Neuron (in vitro differentiated cells): ENCODE data around the gene GFRA4.

Experiments used
- H2AFZ ChIP-seq: one replicate; pipeline ENCODE4 v1.6.1; 2013; ENCODE audit warnings: low read depth, mild to moderate bottlenecking, inconsistent platforms, low read length, moderate library complexity
- H3K27me3 ChIP-seq: one replicate; pipeline ENCODE4 v1.6.1; 2013; ENCODE audit warnings: low read length; ENCODE audit not compliant: insufficient read depth
- H3K36me3 ChIP-seq: one replicate; pipeline ENCODE4 v1.6.1; 2013; ENCODE audit warnings: low read length; ENCODE audit not compliant: insufficient read depth
- H3K4me1 ChIP-seq: one replicate; pipeline ENCODE4 v1.6.1; 2013; ENCODE audit warnings: low read length; ENCODE audit not compliant: insufficient read depth
- H3K4me3 ChIP-seq: 2 replicates; pipeline ENCODE4 v1.5.1; 2013; ENCODE audit warnings: mild to moderate bottlenecking, low read length, moderate library complexity
- H3K9me3 ChIP-seq: one replicate; pipeline ENCODE4 v1.6.1; 2013; ENCODE audit warnings: low read length

The GFRA4 gene

DNA sequence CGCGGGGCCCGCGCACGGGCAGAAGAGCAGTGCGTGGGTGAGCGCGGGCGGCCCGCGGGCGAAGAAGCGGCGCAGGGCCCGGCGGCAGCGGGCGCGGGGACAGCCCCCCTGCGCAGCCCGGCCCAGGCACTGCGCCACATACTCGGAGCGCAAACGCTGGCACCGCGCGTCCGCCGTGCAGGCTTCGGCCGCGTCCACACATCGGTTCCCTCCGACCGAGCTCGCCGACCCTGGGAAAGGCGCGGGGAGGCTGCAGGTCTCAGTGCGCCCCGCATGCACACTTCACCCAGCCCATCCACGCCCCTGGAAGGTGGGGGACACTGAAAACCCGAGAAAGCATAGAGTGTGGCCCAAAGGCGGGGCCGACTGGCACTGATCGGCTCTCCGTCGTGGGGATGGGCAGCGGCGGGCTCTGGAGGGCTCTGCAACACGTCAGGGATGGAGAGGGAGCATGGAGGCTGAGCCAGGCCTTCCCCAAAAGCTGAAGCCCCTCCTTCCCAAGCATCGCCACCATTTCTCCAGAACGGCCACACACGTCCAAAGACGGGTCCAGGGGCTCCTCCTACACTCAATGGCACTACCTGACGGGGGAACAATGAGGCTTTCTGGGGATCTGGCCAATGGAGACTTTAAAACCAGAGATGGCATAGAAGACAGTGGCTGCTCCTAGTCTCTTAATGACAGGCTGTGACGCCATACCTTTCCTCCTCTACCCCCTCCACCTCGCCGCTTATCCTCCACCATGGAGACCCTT is 2.0 kb downstream of the GFRA4 start:
- H3K4me1 ChIP-seq: no peaks in the 10 kb centered on the region
- H3K27me3 ChIP-seq: no peaks in the 10 kb centered on the region
- no peak overlapping the region for H2AFZ ChIP-seq
- H3K4me3 ChIP-seq: no peak overlapping the region
- peaks cover 5% of the 10 kb centered on the region for H3K9me3 ChIP-seq
- H3K36me3 ChIP-seq: no peaks in the 10 kb centered on the region

DNA sequence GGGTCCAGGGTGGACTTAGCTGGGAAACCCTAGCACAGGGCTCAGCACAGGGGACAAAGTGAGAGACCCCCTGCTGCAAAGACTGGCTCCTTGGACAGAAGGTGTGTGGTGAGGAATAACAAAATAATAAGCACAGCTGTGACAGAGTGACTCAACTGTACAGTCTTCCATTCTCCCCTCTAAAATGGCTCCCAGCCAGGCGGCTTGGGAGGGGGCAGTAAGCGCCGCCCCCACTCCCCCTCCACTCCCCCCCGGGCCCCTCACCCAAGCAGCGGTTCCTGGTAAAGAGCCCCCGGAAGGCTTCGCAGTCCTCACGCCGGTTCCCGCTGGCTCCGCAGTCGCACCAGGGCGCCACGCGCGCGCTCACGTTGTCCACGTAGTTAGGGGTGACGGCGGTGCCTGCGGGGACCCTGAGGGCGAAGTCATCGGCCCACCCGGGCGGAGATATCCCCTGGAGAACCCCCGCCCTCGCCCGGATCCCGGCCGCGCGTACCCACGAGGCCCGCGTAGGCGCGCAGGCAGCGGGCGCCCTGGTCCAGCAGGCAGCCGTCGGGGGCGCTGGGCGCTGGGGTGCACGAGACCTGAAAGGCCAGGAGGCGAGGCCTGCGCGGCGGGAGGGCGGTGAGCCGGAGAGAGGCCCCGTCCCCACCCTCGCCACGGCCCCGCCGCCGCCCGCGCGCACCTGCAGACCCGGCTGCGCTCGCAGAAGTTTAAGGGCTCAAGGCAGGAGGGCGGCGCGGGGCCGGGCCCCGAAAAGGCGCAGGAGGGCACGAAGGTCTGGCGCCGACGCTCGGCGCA is 2.7 kb downstream of the GFRA4 start:
- H3K4me1 ChIP-seq: no peaks in the 10 kb centered on the region
- H2AFZ ChIP-seq: no peak overlapping the region
- no peaks in the 10 kb centered on the region for H3K27me3 ChIP-seq
- peaks cover 5% of the 10 kb centered on the region for H3K9me3 ChIP-seq
- no peaks in the 10 kb centered on the region for H3K36me3 ChIP-seq
- no peak overlapping the region for H3K4me3 ChIP-seq

DNA sequence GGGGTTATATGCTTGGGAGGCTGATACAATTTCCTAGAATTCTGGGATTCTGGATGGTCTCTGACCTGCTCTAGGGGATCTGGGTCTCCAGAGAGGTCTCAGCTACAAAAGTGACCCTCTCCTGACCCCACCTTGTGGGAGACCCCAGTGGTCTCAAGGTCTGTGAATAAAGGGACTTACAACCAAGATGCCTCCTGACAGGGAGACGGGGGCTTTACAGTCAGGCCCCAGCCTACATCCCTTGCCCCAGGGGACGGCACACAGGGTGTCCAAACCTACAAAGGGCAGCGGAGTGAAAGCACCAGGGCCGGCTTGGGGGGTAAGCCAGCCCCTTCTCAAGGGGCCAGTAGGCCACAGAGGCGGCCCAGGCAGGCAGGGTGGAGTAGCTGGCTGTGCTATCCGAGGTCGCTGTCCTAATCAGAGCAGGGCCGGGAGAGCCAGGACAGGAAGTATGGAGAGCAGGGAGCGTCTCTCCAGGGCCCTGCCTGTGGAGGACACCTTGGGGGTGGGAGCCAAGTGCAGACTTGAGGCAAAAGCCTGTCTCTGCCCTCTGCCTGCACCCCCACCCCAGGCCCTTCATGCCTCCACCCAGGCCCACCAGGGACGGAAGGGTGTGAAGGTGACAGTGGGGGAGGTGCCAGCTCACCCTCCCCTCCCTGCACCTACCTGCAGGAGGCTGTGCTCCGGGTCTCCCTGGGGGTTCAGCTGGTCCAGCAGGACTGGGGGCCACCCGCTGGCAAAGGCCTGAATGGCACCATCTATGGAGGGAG is 3.5 kb downstream of the GFRA4 start:
- H3K27me3 ChIP-seq: no peaks in the 10 kb centered on the region

DNA sequence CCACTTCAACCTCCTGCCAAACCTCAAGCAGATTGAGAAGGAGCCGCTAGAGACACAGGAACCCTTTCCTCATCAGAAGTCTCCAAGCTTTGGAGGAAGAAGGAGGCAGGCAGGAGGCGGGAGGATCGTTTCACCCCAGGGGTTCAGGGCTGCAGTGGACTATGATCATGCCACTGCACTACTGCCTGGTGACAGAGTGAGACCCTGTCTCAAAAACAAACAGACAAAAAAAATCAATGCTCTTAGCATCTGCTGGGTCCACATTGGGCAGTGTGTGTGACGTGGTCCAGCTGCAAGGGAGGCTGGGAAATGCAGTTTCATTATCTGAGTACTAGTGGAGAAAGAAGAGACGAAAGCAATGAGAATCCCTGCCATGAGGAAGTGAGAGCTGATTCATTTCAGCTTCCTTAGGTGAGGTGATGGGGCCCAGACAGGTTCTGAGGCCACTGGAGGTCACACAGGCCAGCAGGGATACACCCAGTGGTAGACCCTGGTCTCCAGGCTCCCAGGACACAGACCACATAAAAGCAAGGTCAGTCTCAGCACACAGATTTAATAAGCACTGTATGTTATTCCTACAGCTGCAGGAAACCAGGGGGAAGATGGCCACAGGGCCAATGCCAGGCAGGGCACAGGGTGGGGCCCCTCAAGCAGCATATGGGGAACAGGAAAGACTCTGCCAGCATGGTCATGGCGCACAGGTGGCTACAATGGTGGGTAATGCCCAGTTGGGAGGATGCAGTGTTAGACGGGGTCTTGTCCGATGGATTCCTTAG is 4.3 kb downstream of the GFRA4 start:
- Histone ChIP-seq H3K36me3 (no peaks in the 10 kb centered on the region), H3K4me3 (no peak overlapping the region), H3K27me3 (no peaks in the 10 kb centered on the region), H3K9me3 (peaks cover 11% of the 10 kb centered on the region), H2AFZ (no peak overlapping the region), H3K4me1 (no peaks in the 10 kb centered on the region)

More for the DNA sequence above, 3.5 kb downstream of the GFRA4 start:
- no peaks in the 10 kb centered on the region for H3K4me1 ChIP-seq
- H2AFZ ChIP-seq: no peak overlapping the region
- no peak overlapping the region for H3K4me3 ChIP-seq
- H3K36me3 ChIP-seq: no peaks in the 10 kb centered on the region
- peaks cover 11% of the 10 kb centered on the region for H3K9me3 ChIP-seq

DNA sequence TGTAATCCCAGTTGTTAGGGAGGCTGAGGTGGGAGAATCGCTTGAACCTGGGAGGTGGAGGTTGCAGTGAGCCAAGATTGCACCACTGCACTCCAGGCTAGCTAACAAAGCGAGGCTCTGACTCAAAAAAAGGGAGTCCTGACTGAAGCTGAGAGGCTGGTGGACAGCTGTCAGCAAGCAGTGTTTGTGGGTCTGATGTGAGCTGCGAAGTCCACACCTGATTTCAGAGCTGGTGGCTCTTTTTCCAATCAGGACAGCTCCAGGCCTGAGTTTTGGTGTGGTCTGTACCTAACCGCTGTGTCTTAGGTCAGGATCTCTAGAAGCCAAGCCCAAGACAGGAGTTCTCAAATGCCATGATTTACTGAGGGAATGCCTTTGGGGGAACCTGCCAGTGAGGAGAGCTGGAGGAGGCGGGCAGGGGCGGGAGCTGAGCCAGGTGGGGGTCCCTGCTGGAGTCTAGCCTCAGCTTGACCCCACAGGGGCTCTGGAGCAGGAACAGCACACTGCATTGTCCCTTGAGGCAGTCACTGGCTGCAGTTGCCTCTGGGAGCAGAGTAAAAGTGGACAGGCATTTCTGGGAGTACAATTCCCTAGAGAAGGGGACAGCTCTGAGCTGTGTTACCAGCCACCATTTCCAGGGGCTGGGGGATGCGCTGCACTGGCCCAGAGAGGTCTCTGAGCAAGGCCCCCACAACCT is 5.0 kb downstream of the GFRA4 start:
- H3K27me3 ChIP-seq: no peaks in the 10 kb centered on the region
- peaks cover 11% of the 10 kb centered on the region for H3K9me3 ChIP-seq
- no peak overlapping the region for H3K4me3 ChIP-seq
- H3K36me3 ChIP-seq: no peaks in the 10 kb centered on the region
- H3K4me1 ChIP-seq: no peaks in the 10 kb centered on the region
- H2AFZ ChIP-seq: no peak overlapping the region

DNA sequence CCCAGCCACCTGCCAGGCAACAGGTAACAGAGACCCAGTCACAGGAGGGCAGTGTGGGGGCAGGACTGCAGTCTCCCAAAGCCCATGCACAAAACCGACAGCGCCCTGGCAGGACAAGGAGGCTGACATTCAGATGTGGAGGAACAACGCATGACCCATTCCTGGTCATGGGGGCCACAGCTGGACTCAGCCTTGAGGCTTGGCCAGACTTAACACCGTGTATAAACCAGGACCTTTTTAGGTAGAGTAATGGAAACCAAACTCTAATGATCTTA is 8.1 kb downstream of the GFRA4 start:
- no peaks in the 10 kb centered on the region for H3K27me3 ChIP-seq
- no peaks in the 10 kb centered on the region for H3K4me1 ChIP-seq
- H3K9me3 ChIP-seq: peaks cover 7% of the 10 kb centered on the region
- no peak overlapping the region for H2AFZ ChIP-seq
- no peaks in the 10 kb centered on the region for H3K36me3 ChIP-seq
- H3K4me3 ChIP-seq: no peak overlapping the region

DNA sequence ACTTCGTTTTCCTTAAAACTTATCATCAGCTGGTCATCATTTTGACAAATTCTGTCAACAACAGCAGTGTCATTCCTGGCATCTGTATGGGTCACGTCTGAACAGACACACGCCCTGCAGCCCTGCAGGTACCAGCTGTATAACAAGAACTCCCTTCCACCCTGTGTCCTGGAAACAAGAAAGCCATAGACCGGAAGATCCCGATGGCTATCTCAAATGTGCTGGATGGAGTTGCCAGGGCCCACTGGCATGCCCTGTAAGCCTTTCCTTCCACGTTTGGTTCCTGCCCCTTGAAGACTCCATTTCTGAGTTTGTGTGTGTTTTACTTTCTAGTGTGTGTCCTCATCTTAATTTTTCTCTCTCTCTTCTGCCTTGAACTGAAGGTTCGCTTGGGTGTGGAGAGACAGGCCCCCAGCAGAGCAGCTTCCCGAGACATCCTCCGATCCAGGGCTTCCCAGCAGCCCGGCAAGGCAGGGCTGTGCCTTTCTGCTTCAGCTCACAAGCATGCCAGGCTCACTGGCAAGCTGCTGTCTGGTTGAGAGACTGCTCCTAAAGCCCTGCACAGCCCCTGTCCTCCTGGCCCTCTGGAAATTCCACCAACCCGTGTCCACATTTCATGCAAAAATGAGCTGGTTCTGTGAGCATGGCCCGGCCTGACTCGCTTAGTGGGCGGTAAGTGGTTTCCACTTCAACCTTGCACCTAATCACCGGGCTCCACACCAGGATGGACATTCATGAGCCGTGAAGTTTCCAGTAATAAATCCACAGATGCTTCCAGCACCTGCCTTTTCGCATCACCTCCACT is 8.7 kb downstream of the GFRA4 start:
- no peak overlapping the region for H2AFZ ChIP-seq
- peaks cover 6% of the 10 kb centered on the region for H3K9me3 ChIP-seq
- no peak overlapping the region for H3K4me3 ChIP-seq
- no peaks in the 10 kb centered on the region for H3K4me1 ChIP-seq
- H3K36me3 ChIP-seq: peaks cover 3% of the 10 kb centered on the region
- no peaks in the 10 kb centered on the region for H3K27me3 ChIP-seq

DNA sequence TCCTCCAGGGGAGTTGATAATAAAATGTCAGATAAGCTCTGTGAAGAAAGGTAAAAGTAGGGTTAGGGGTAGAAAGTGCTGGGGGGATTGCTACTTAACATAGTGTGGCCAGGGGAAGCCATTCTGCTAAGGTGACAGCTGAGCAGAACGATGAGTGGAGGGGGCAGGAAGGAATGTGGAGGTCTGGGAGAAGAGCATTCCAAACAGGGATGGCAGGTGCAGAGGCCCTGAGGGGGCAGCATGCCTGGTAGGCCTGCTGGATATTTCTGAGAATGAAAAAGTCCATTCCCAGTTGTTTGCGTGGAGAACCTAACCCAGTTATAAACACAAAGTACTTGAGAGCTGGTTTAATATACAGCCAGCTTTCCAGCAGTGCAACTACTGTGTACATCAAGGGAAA is 9.3 kb downstream of the GFRA4 start:
- Histone ChIP-seq H3K4me1 (no peaks in the 10 kb centered on the region), H2AFZ (no peak overlapping the region), H3K4me3 (no peak overlapping the region), H3K36me3 (peaks cover 5% of the 10 kb centered on the region), H3K9me3 (peaks cover 6% of the 10 kb centered on the region), H3K27me3 (no peaks in the 10 kb centered on the region)

DNA sequence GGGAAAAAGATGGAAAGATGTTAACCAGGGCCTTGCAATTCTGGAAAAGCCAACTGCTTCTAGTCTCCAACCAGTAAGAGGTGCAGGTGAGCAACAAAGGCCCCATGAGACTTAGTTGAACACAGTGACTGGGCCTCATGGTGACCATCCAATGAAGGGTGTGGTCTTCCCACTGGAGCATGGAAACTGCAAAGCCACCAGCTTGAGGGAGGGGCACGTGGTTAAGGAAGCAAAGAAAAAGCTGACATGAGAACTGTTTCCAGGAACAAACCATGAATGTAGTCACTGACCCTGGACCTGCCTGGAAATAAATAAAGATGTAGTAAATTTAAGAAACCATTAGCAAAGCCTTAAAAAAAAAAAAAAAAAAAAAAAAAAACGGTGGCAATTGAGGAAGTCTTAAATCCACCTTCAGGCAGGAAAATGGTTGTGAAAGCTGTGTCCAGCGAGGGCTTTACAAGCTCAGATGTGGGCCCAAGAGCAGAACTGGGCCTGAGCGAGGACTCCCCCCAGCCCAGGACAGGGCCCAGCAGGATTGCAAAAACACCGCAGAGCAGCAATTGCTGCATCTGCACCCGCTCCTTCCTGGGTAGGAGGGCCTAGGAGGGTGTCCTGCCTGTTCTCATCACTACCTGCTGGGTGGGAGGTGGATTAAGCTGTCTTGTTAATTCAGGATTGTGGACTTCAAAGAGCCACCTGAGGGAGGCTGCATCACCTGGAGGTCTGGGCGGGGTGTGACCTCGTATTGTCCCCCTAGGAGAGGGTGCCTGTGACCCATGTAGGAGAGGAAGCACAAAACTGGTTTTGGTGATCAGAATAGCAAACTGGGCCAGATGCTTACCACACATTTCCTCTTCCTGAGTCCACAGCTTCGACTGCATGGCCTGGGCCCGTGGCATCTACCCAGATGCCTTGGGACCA is 10.3 kb downstream of the GFRA4 start:
- Histone ChIP-seq H2AFZ (no peak overlapping the region), H3K4me3 (no peak overlapping the region), H3K4me1 (no peaks in the 10 kb centered on the region), H3K27me3 (no peaks in the 10 kb centered on the region), H3K9me3 (peaks cover 6% of the 10 kb centered on the region), H3K36me3 (peaks cover 7% of the 10 kb centered on the region)

DNA sequence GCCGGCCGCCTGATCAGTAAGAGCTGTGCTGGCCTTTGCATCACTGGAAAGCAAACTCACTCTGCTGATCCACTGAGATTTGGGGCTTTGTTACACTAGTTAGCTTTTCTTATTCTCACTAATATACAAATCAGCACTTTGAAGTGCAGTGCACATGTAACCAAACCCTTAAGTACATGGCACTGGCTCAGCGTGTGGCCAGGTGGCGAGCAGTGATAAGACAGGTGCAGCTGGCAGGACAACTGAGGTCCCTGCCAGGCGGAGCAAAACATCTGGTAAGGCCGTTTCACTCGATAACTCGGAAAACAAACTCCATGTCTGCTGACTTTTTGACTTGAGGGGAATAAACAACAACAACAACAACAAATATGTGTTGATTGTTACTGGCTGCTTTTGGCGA is 11.0 kb downstream of the GFRA4 start:
- Histone ChIP-seq H3K36me3 (peaks cover 9% of the 10 kb centered on the region), H3K9me3 (peaks cover 6% of the 10 kb centered on the region), H2AFZ (no peak overlapping the region), H3K4me1 (no peaks in the 10 kb centered on the region), H3K4me3 (no peak overlapping the region), H3K27me3 (no peaks in the 10 kb centered on the region)
